Activated T-cell treated with anti-CD3 and anti-CD28 coated beads, Interleukin-2, amount 50 U/mL, for 4 hours (primary cell): ENCODE results near the gene IGFBP3. TPM values are rescaled to one million over a fixed set of nuclear protein-coding genes. Genes with fewer than 3 reads are reported as not detected.

Experiments
- ATAC-seq, 2 donors: fragments of 200-7000 bp; cut with Tn5 transposase; one replicate each; pipeline ENCODE4 v1.10.0; 2021
- DNase-seq: peaks from one replicate; pipeline ENCODE4 v3.0.0-alpha.2; 2020
- H3K27me3 Mint-ChIP-seq: one replicate; pipeline ENCODE4 v1.8.0; 2021; ENCODE audit warnings: low read depth, mixed read lengths
- H3K36me3 Mint-ChIP-seq: one replicate; pipeline ENCODE4 v1.8.0; 2022; ENCODE audit warnings: mixed read lengths; ENCODE audit not compliant: insufficient read depth
- H3K4me1 Mint-ChIP-seq: one replicate; pipeline ENCODE4 v1.8.0; 2021; ENCODE audit warnings: low read depth, mixed read lengths
- H3K4me3 Mint-ChIP-seq: one replicate; pipeline ENCODE4 v1.8.0; 2021; ENCODE audit warnings: mild to moderate bottlenecking, moderate library complexity, mixed read lengths
- H3K9me3 Mint-ChIP-seq: one replicate; pipeline ENCODE4 v1.8.0; 2021; ENCODE audit warnings: mixed read lengths
- total RNA-seq, 3 donors: library from RNA; stranded (reverse); gene quantifications; one replicate each; pipeline ENCODE4 v1.2.1, GENCODE V29; 2021

IGFBP3 gene
- total RNA-seq, 3 donors from 2014 or later, result 0.33 to 0.87 (median 0.48) TPM

GRCh38 chr7:45917064-45917463 lies 4.0 kb downstream of the IGFBP3 start:
- H3K27me3 Mint-ChIP-seq, result peaks cover 61% of the 10 kb centered on the region

GRCh38 chr7:45915606-45916005 lies 5.5 kb downstream of the IGFBP3 start:
- H3K9me3 Mint-ChIP-seq, result no peaks in the 10 kb centered on the region
- peaks cover 55% of the 10 kb centered on the region for H3K27me3 Mint-ChIP-seq
- H3K4me3 Mint-ChIP-seq, result no peak overlapping the region

More at GRCh38 chr7:45917064-45917463, 4.0 kb downstream of the IGFBP3 start:
- DNase-seq, result no peak
- Mint-ChIP-seq H3K36me3 (no peaks in the 10 kb centered on the region), H3K9me3 (no peaks in the 10 kb centered on the region), H3K4me3 (no peak overlapping the region), H3K4me1 (peaks cover 8% of the 10 kb centered on the region)
- no peak for ATAC-seq

GRCh38 chr7:45914911-45915310 lies 6.2 kb downstream of the IGFBP3 start:
- no peak overlapping the region for H3K4me3 Mint-ChIP-seq
- H3K36me3 Mint-ChIP-seq, result no peaks in the 10 kb centered on the region
- H3K27me3 Mint-ChIP-seq, result peaks cover 50% of the 10 kb centered on the region
- no peak for ATAC-seq
- H3K9me3 Mint-ChIP-seq, result no peaks in the 10 kb centered on the region
- DNase-seq, result no peak
- H3K4me1 Mint-ChIP-seq, result peaks cover 1% of the 10 kb centered on the region

More at GRCh38 chr7:45915606-45916005, 5.5 kb downstream of the IGFBP3 start:
- Mint-ChIP-seq H3K4me1 (peaks cover 6% of the 10 kb centered on the region), H3K36me3 (no peaks in the 10 kb centered on the region)
- ATAC-seq, result no peak
- DNase-seq, result no peak

- no peaks in the 10 kb centered on the region for H3K4me1 Mint-ChIP-seq
- peaks cover 35% of the 10 kb centered on the region for H3K27me3 Mint-ChIP-seq
- H3K4me3 Mint-ChIP-seq, result no peak overlapping the region
- ATAC-seq, result no peak
- H3K9me3 Mint-ChIP-seq, result peaks cover 4% of the 10 kb centered on the region
- H3K36me3 Mint-ChIP-seq, result no peaks in the 10 kb centered on the region
- no peak for DNase-seq
Measured at GRCh38 chr7:45912972-45913371, 8.1 kb downstream of the IGFBP3 start.

- H3K9me3 Mint-ChIP-seq, result peaks cover 4% of the 10 kb centered on the region
- H3K4me1 Mint-ChIP-seq, result no peaks in the 10 kb centered on the region
- no peak overlapping the region for H3K4me3 Mint-ChIP-seq
- no peak for DNase-seq
- H3K27me3 Mint-ChIP-seq, result peaks cover 23% of the 10 kb centered on the region
- no peak for ATAC-seq
- no peaks in the 10 kb centered on the region for H3K36me3 Mint-ChIP-seq
Measured at GRCh38 chr7:45911311-45911710, 9.8 kb downstream of the IGFBP3 start.

GRCh38 chr7:45910855-45911254 lies 10.2 kb downstream of the IGFBP3 start:
- H3K4me3 Mint-ChIP-seq, result no peak overlapping the region
- DNase-seq (no peak), ATAC-seq (no peak)
- no peaks in the 10 kb centered on the region for H3K36me3 Mint-ChIP-seq
- no peaks in the 10 kb centered on the region for H3K4me1 Mint-ChIP-seq
- peaks cover 19% of the 10 kb centered on the region for H3K27me3 Mint-ChIP-seq
- peaks cover 4% of the 10 kb centered on the region for H3K9me3 Mint-ChIP-seq

- Mint-ChIP-seq H3K27me3 (peaks cover 15% of the 10 kb centered on the region), H3K36me3 (no peaks in the 10 kb centered on the region), H3K9me3 (peaks cover 4% of the 10 kb centered on the region), H3K4me3 (no peak overlapping the region), H3K4me1 (no peaks in the 10 kb centered on the region)
- DNase-seq (no peak), ATAC-seq (no peak)
Measured at GRCh38 chr7:45909561-45909960, 11.5 kb downstream of the IGFBP3 start.

- H3K4me3 Mint-ChIP-seq, result no peak overlapping the region
- H3K4me1 Mint-ChIP-seq, result no peaks in the 10 kb centered on the region
- no peaks in the 10 kb centered on the region for H3K27me3 Mint-ChIP-seq
- DNase-seq (no peak), ATAC-seq (no peak)
- H3K36me3 Mint-ChIP-seq, result no peaks in the 10 kb centered on the region
- H3K9me3 Mint-ChIP-seq, result peaks cover 9% of the 10 kb centered on the region
Measured at GRCh38 chr7:45902820-45903219, 18.3 kb downstream of the IGFBP3 start.

GRCh38 chr7:45901566-45901965 lies 19.5 kb downstream of the IGFBP3 start:
- no peak for ATAC-seq
- Mint-ChIP-seq H3K36me3 (no peaks in the 10 kb centered on the region), H3K9me3 (peaks cover 9% of the 10 kb centered on the region), H3K4me1 (no peaks in the 10 kb centered on the region), H3K27me3 (peaks cover 4% of the 10 kb centered on the region), H3K4me3 (no peak overlapping the region)
- DNase-seq, result no peak

- Mint-ChIP-seq H3K4me1 (no peaks in the 10 kb centered on the region), H3K36me3 (no peaks in the 10 kb centered on the region), H3K27me3 (peaks cover 20% of the 10 kb centered on the region), H3K4me3 (no peak overlapping the region), H3K9me3 (peaks cover 5% of the 10 kb centered on the region)
- DNase-seq, result no peak
- ATAC-seq, result no peak
Measured at GRCh38 chr7:45898222-45898621, 22.9 kb downstream of the IGFBP3 start.

- Mint-ChIP-seq H3K9me3 (no peaks in the 10 kb centered on the region), H3K27me3 (peaks cover 25% of the 10 kb centered on the region), H3K36me3 (no peaks in the 10 kb centered on the region), H3K4me1 (no peaks in the 10 kb centered on the region), H3K4me3 (no peak overlapping the region)
- DNase-seq (no peak), ATAC-seq (no peak)
Measured at GRCh38 chr7:45897042-45897690, 23.9 kb downstream of the IGFBP3 start.

- Mint-ChIP-seq H3K9me3 (no peaks in the 10 kb centered on the region), H3K4me3 (no peak overlapping the region), H3K27me3 (peaks cover 39% of the 10 kb centered on the region), H3K4me1 (no peaks in the 10 kb centered on the region), H3K36me3 (no peaks in the 10 kb centered on the region)
- ATAC-seq (no peak), DNase-seq (no peak)
Measured at GRCh38 chr7:45894665-45895062, 26.4 kb downstream of the IGFBP3 start.

GRCh38 chr7:45893996-45894664 lies 26.9 kb downstream of the IGFBP3 start:
- ATAC-seq, result no peak
- Mint-ChIP-seq H3K4me1 (no peaks in the 10 kb centered on the region), H3K27me3 (peaks cover 45% of the 10 kb centered on the region), H3K36me3 (no peaks in the 10 kb centered on the region), H3K4me3 (no peak overlapping the region), H3K9me3 (no peaks in the 10 kb centered on the region)
- no peak for DNase-seq

GRCh38 chr7:45893374-45893995 lies 27.6 kb downstream of the IGFBP3 start:
- no peaks in the 10 kb centered on the region for H3K9me3 Mint-ChIP-seq
- no peaks in the 10 kb centered on the region for H3K4me1 Mint-ChIP-seq
- ATAC-seq (no peak), DNase-seq (no peak)
- H3K36me3 Mint-ChIP-seq, result no peaks in the 10 kb centered on the region
- peaks cover 47% of the 10 kb centered on the region for H3K27me3 Mint-ChIP-seq
- no peak overlapping the region for H3K4me3 Mint-ChIP-seq
